HG03280 (cell line): Measurements from ENCODE around the gene FHL1.
"Not testable (repeated sequence)": the region's sequence is repeated elsewhere in the genome, so short reads cannot be mapped to it uniquely, and the experiment has no call there.

Source experiments
- ATAC-seq: cut with Tn5 transposase; IDR thresholded peaks from one replicate; pipeline ENCODE4 v1.9.1; 2021; ENCODE audit warnings: mild to moderate bottlenecking, moderate library complexity; ENCODE audit not compliant: unreplicated experiment

FHL1 gene

DNA sequence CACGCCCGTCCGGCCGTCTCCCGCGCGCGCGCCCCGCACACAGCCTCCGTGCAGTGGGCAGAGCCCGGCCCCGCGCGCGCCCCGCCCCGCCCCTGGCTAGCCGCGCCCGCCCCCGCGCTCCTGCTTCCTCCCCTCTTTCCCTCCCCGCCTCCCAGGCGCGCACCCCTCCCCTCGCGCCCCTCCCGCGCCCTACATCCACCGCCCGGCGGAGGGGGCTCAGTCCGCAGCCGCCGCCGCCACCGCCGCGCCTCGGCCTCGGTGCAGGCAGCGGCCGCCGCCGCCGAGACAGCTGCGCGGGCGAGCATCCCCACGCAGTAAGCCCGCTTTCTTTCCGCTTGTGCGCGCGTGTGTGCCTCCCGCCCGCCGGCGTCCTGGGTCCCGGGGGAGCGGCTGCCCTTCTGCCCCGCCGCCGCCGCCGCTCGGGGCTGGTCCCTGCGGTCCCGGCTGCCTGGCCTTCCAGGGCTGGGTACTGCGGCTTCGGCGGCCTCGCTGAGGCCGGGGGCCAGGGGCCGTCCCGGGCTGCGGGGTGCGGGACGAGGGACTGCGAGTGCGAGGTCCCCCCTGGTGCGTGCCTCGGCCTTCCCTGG, at the start of gene FHL1:
FHL1 (plus strand) TSS at position 219 of the 587 bp plus-strand sequence.
- ATAC-seq: no peak

DNA sequence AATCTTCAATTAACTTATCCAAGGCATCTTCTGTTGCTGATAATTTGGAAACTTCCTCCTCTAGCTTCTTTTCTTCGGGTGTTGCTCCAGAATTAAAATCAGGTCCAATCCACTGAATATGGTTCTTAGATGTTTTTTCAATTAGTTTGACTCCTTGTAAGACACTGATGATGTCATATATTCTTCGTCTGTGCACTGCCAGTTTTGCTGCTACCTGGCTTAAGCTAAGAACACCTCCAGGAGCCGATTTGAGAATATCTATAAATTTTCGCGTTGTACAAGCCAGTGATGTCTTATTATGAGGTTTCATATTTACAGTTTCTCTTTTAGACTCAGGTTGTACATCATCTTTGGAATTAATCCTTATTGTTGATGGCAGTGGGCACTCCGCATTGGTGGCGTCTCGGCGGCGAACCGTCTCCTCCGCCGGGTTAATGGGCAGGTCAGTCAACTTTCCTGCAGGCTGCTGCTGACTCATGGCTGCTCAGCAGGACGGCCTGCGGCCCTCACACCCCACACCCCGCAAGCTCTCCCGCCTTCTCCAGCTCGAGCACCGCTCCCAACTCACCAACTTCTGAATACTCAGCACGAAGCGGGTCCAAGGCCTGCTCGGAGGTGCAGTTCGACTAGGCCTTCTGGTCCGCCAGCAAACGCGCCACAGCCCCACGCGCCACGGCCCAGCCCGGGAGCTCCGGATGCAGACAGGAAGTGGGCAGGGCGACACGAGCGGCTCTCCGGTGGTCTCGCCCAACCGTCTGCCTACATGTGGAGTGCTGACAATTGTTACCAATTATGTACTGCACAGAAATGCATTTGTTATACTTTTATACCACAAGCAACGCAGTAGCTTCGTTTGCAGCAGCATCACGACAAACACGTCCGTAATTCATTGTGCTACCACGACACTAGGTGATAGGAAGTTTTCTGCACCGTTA, 49.2 kb upstream of the FHL1 start:
- no peak for ATAC-seq

DNA sequence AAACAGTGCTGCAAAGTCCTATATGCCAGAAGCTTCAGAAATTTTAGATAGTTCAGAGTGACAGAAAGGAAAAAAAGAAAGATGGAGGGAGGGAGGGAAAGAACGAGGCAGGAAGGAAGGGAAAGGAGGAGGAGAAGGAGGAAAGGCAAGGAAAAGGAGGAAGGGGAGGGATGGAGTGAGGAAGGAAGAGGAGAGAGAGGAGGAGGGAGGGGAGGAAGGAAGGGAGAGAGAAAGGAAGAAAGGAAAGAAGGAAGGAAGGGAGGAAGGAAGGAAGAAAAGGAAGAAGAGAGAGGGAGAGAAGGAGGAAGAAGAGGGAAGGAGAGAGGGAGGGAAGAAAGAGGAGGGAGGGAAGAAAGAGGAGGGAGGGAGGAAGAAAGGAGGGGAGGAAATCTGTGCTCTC, 42.4 kb upstream of the FHL1 start:
- no peak for ATAC-seq

DNA sequence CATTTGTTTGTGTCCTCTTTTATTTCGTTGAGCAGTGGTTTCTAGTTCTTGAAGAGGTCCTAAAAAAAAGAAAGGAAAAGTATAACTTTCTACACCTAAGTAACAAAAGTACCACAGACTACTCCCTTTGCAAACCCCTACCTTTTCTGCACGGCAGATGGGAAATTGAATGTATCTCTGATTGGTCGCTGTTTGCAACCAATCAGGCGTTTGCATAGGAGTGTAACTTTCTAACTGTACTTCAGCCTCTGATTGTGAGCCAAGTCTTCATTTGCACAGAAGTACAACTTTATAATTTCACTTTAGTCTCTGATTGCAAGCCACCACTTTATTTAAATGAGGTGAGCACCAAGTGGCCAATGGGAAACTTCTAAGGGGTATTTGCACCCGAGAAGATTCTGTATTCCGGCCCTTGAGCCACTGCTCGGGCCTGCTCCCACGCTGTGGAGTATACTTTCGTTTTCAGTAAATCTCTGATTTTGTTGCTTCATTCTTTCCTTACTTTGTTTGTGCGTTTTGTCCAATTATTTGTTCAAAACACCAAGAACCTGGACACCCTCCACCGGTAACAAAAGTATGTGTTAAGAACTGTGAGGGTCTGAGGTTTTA, 40.3 kb upstream of the FHL1 start:
- no peak for ATAC-seq

DNA sequence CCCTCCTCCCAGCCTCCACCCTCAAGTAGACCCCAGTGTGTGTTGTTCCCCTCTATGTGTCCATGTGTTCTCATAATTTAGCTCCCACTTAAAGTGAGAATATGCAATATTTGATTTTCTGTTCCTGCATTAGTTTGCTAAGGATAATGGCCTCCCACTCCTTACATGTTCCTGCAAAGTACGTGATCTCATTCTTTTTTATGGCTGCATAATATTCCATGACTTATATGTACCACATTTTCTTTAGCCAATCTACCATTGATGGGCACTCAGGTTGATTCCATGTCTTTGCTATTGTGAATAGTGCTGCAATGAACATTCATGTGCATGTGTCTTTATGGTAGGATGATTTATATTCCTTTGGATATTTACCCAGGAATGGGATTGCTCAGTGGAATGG, 38.4 kb upstream of the FHL1 start:
- ATAC-seq: not testable (repeated sequence)

DNA sequence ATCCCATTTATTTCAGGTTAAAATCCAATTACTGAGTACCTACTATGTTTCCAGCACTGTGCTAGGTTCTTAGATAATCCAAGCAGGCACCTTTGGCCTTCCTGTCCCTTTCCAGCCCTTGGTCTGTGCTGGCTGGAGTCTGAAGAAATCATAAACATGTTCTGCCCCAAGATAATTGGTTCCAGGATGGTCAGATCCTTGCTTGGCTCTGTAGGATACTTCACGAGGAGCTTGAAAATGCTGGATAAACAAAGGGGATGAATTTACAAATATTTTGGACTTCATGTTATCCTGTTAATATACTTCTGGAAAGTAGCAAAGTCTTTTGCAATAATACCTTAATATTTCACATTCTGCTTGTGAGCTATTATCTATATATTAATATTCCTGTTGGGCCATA, 35.0 kb upstream of the FHL1 start:
- no peak for ATAC-seq

DNA sequence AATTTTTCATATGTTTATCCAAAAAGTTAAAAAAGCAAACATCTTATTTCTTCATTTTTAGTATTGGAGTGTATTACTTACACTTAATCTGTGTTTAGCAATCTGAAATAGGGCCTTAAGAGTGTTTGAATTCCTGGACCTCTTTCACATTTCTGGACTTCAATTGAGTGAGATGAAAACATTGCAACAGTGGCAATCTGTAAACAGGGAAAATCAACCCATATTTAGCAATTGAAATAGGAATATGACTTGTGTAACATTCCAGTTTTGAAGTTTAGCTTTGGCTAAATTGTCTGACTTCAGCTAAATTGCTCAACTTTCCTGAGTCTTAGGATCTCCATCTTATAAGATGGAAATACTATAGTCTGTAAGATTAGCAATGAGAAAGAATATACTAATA, 34.6 kb upstream of the FHL1 start:
- ATAC-seq: no peak

DNA sequence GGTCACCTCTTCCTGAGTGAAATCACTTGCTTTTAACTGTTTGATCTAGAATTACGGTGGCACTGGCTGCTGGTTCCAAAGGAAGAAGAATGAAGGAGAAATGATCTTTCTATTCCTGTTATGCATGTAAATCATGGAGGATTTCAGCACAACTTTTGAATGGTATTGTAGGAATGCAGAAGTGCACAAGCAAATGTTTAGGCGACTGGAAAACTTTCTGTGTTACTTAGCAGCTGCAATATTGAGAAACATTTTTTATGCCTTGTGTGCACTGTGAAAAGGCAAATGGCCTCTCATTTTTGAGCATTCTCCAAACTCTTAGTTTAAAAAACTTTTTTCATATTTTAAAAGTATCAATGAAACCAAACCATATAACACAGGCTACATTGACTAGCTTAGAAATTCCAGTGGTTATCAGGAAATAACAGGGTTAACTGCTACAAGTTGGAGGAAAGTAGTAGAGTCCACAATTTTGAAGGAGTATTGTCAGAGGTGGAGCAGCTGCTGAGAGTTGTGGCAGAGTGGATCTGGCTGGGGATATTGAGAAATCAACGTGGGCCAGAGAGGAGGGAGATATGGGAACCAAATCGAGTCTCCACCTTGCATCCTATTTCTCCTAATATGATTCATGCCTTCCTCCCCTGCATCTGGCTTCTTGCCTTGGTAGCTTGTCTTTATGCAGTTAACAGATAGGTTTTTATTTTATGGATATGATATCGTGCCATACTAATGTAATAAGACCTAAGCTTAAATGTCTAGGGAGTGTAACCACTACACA, 32.0 kb upstream of the FHL1 start:
- ATAC-seq: no peak

DNA sequence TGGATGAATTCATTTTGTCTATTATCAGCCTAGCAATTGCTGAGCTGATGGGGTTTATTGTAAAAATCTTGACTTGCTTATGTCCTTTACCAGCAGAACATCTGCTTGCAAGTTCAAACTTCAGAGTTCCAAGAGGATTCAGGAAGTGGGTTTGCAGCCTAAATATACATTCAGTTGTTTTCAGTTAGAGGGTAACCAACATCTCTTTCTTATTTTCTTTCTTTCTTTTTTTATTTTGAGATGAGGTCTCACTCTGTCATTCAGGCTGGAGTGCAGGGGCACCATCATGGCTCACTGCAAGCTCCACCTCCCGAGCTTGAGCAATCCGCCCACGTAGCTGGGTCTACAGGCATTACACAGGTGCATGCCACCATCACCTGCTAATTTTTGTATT, 31.4 kb upstream of the FHL1 start:
- no peak for ATAC-seq

- no peak for ATAC-seq
These were observed 25.5 kb upstream of the FHL1 start for GRCh38 chrX:136121788-136122187.

- ATAC-seq: no peak
These were observed 25.1 kb upstream of the FHL1 start for GRCh38 chrX:136122207-136122606.

- no peak for ATAC-seq
These were observed 22.2 kb upstream of the FHL1 start for GRCh38 chrX:136125106-136125505.

DNA sequence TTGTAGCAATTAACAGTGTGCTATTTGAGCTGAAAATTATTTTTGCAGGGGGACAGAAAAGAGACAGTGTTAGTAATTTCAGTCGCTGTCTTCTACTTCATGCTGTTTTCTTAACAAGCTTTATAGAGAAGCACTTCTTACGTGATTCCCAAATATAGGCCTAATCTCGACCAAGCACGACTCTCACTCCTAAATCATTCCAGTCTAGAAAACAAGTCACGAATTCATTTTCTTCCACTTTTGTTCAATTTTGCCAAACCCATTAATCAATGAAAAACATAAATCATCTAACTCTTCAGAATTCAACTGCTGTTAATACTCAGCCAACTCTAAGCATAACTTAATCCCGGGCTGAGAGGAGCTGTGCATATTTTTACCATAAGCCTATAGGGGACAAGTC, 21.0 kb upstream of the FHL1 start:
- ATAC-seq: no peak

DNA sequence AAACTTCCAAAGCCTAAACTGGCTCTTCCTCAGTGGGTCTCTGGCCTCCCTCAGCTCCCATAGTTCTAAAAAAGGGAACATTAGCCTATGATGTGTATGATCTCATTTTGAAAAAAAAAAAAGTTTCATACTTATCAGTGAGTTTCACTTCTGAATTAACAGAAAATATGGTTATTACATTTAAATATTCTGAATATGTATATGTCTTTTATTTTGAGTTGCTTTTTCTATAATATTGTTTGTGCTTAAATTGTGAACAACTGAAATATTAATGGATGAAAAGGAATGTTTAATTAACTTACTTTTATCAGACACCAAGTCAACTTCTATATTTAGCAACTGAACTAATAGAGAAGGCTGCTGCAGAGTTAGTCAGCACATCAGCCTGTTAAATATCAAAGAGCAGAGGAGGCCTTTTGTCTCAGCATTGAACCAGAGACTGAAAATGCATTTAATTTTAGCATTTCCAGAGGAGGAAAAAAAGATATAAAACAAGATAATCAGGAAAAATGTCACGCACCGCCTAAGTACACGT, 20.4 kb upstream of the FHL1 start:
- no peak for ATAC-seq

GRCh38 chrX:136128743-136129142, 18.6 kb upstream of the FHL1 start:
- ATAC-seq: no peak

- ATAC-seq: no peak
These were observed 16.2 kb upstream of the FHL1 start for GRCh38 chrX:136130931-136131833.

DNA sequence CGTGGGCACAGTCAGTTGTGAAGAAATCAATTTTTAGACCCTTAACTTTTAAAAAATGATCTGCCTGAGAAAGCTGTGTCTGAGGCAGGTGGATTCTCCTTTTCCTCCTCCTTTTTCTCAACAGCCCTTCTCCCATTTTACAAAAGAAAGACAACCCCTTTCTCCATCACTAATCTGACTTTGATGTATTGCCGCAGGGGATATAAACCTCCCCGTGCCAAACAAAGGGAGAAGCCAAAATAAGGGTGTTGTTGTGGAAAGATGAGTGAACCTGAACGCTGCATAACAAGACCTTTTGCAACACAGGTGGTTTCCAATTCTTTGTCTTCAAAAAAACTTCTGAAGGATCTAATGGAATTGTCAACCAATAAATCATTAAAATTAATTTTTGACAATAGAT, 8.4 kb upstream of the FHL1 start:
- ATAC-seq: no peak

- ATAC-seq: no peak
These were observed 5.8 kb upstream of the FHL1 start for GRCh38 chrX:136141569-136141968.

GRCh38 chrX:136142592-136142991, 4.7 kb upstream of the FHL1 start:
- ATAC-seq: no peak

DNA sequence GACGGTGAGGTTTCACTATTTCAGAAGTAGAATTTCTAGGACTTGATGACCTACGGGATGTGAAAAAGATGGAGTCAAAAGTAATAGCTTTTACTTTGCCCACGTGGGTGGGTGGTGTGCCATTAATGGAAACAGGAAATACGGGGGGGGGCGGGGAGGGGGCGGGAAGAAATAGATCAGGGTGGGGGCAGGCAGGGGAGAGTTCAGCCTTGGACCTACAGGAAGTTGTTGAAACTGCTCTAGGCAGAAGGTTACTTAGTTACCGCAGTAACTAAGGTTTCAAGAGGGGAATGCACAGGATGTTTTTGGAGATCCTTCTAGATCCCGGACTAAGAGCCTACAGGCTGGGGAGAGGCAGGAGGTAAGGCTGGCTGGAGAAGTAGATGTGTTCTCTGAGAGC, 3.6 kb upstream of the FHL1 start:
- no peak for ATAC-seq
